Astrocyte of the spinal cord (primary cell): ENCODE data around the gene GMPR2.

Experiments
- DNase-seq: peaks from one replicate; pipeline ENCODE4 v3.0.0; 2011; ENCODE audit warnings: low read depth, low spot score
- H3K4me3 ChIP-seq: 2 replicates; pipeline ENCODE4 v1.5.1; 2011; ENCODE audit warnings: low read depth, mild to moderate bottlenecking, low read length, moderate library complexity
- in situ Hi-C: cut with HindIII; loops from 2 replicates; pipeline ENCODE4 v1.10.0; 2017; ENCODE audit warnings: low sequenced_read_pairs
- TF ChIP-seq, protein P1 (sequence below): IDR thresholded peaks from 2 replicates; pipeline ENCODE4 v1.5.1; 2012; ENCODE audit warnings: low read depth, mild to moderate bottlenecking, low read length, inconsistent platforms

Gene GMPR2

DNA sequence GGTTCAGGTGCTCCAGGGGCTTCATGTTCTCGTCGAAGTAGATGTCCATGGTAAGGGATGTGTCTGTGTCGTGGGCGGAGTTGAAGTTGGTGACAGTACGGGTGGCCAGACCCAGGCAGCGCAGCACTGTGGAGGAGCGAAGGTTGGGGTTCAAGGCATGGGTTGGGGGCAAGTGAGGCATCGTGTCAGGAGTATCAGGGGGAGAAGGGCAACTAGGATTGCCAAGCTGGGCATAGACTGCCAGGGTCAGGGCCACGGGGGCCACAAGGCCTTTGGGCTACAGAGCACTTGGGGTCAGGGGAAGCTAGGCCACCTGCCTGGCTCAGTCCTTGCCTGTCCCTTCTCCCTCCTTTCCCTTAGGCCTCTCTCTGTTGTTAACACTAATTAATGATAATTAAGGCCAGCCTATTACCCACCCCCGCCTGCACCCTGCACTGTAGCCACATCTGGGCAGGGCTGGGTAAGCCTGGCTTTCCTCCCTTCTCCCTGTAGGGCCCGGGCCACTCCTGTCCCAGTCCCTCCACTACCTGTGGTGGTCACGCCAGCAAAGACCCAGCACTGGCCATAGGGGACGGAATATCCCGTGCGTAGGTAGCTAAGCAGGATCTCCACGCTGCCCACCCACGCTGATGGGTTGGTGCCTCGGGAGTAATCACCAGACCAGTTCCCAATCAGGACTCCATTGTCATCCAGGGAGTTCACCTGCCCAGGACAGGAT is 26.0 kb downstream of the GMPR2 start:
- H3K4me3 ChIP-seq = no peak overlapping the region
- TF ChIP-seq, protein P1, sequence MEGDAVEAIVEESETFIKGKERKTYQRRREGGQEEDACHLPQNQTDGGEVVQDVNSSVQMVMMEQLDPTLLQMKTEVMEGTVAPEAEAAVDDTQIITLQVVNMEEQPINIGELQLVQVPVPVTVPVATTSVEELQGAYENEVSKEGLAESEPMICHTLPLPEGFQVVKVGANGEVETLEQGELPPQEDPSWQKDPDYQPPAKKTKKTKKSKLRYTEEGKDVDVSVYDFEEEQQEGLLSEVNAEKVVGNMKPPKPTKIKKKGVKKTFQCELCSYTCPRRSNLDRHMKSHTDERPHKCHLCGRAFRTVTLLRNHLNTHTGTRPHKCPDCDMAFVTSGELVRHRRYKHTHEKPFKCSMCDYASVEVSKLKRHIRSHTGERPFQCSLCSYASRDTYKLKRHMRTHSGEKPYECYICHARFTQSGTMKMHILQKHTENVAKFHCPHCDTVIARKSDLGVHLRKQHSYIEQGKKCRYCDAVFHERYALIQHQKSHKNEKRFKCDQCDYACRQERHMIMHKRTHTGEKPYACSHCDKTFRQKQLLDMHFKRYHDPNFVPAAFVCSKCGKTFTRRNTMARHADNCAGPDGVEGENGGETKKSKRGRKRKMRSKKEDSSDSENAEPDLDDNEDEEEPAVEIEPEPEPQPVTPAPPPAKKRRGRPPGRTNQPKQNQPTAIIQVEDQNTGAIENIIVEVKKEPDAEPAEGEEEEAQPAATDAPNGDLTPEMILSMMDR = no peak
- in situ Hi-C loops = no loop called here
- no peak for DNase-seq

DNA sequence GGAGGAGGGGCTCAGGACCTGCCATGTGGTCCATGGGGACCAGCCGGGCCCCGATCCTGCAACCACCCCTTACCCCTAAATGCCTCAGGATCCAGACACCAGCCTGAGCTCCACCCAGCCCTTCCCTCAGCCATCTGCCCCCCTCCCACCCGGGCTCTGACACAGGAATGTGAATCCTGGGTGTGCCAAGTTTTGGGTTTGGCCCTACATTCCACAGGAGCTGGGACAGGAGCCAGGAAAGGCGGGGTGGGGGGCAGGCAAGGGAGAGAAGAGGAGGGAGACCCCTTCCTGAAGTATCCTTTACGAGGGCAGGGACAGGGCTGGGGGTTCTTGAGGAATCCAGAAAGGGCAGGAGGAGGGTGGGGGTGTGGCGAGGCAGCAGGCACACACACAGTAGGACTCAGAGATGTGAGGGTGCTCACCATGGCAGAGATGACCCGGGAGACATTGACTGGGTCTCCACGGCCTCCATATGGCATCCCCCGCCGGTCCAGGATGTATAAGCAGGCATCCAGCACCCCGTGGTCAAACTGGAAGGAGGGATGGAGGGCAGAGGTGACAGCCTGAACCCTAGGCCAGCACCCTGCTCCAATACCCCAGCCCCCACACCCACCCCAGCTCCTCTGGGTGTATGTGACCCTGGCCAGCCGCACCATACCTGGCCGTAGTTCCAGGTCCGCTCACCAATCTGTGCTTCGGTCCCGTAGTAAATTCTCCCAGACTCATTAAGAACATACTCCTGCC is 26.7 kb downstream of the GMPR2 start:
- no peak overlapping the region for H3K4me3 ChIP-seq
- DNase-seq = peak; percentile 17
- in situ Hi-C loops = no loop called here
- TF ChIP-seq, protein P1 = no peak

DNA sequence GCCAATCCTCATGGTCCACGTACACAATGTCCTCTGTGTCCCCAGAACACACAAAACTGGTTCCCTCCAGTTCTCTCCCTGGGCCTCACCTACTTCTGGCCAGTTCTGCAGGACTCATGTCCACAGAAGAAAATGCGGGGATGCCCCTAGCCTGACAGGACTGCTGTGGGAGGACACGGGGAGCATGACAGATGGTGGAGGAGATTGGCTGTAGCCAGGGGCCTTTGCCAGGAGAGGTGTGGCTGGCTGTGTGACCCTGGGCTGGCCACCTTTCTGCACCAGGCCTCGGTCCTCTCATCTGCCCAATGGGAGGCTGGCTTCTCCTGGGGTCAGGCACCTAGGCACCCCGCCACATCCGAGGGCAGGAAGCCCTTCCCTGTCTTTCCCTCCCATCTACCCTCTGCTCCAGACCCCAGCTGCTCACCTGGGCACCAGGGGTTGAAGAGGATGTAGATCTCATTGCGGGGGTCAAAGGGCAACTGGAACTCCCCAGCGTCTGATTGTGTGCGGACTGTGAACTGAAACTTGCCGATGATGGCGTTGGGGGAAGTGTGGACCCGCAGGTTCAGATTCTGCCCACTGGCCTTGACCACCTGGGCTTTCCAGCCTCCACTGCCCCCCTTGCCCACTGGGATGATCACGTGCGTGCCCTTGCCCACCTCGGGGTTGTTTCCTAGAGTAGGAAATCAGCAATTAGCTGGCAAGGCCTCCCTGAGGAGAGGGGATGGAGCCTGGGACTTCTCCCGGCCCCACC is 27.5 kb downstream of the GMPR2 start:
- H3K4me3 ChIP-seq = no peak overlapping the region
- in situ Hi-C loops = no loop called here

DNA sequence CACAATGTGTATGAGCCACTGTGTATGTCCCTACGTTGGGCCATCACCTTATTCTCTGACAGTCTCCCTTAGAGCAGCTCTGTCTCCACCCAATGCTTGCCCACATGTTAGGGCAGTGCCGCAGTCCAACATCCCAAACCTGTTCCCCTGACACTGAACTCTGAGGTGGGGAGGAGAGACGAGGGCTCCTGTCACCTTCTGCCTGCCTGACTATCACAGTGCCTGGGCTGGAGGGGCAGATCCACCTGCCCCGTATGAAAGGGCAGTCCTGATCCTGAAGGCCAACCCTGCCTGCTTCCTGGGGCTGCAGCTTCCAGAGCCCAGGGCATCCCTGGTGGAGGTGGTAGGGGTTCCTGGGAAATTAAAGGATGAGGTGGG is 28.0 kb downstream of the GMPR2 start:
- no peak for DNase-seq

More for the DNA sequence above, 27.5 kb downstream of the GMPR2 start:
- no peak for DNase-seq
- TF ChIP-seq, protein P1 = no peak

DNA sequence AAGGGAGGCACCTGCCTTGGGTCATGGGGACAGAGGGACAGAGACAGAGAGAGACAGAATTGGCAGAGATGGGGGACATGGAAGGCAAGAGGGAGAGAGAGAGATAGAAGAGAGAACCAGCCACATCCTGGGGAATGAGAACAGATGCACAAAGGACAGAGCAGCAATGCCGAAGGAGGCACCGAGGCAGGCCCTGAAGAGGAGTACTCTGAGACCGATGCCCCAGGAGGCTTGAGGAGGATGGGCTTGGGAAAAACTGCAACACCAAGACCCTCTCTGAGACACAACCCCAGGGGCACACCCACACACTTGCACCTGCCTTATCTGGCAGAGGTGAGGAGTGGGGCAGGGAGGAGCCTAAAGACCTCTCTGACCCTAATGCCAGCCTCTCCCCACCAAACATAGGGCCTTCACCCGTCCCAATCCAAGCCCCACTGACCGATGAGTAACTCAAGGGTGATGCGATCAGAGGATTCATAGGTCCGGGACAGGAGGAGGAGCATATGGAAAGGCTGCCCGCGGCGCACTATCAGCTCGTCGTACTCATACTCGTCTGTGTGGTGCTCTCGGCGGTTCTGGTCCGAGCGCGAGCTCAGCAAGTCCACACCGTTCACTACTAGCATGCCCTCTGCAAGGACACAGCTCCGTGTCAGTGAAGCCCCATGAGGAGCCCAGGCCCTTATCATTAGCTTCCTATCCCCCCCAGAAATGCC is 28.7 kb downstream of the GMPR2 start:
- DNase-seq = no peak
- H3K4me3 ChIP-seq = no peak overlapping the region
- TF ChIP-seq, protein P1 = no peak
- in situ Hi-C loops = no loop called here

More for the DNA sequence above, 28.0 kb downstream of the GMPR2 start:
- TF ChIP-seq, protein P1 = no peak
- in situ Hi-C loops = no loop called here
- H3K4me3 ChIP-seq = no peak overlapping the region

DNA sequence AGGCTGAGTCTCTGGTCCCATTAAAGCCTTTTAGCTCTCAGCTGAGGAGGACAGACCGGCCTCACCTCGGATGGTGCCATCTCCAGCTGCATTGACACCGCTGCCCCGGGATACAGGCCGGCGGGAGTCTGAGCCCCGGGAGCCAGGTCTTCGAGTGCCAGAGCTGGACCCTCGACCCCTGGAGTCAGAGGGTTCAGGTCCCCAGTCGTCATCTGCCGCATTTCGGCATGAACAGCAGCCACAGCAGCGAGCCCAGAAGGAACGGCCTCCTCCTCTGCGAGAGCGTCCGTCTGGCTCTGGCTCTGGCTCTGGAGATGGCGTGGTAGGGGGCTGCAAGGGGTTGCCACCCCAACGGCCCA is 29.2 kb downstream of the GMPR2 start:
- in situ Hi-C loops = no loop called here
- TF ChIP-seq, protein P1 = no peak
- H3K4me3 ChIP-seq = no peak overlapping the region
- no peak for DNase-seq
